NCI-H345 treated with DMSO at 0.1 percent for 48 hours (cell line): ENCODE measurements around the gene NDUFA6.
"Not testable (repeated sequence)": the region's sequence is repeated elsewhere in the genome, so short reads cannot be mapped to it uniquely, and the experiment has no call there.

Source experiments
- DNase-seq: peaks from one replicate; lab custom pipeline; 2025; ENCODE audit not compliant: unreplicated experiment; lab: John Stamatoyannopoulos, UW

The NDUFA6 gene

DNA sequence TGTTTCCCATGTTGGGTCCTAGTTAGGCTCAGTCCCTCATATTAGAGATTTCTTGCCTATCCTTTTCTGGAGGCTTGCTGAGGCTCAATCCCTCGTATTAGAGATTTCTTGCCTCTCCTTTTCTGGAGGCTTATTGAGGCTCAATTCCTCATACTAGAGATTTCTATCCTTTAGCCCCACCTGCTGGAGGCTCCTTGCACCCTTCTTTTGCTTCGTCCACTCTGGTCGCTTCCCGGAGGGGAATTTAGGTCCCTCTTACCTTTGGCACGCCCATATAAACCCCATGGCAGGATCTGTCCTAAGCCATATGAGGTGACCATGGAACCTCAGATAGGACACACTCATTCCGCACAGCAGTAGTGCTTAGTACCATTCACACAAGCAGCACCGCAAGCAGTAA, 24.1 kb upstream of the NDUFA6 start:
- no peak for DNase-seq

GRCh38 chr22:42112793-42113192, 22.2 kb upstream of the NDUFA6 start:
- DNase-seq = not testable (repeated sequence)

- DNase-seq = no peak
These were observed 21.2 kb upstream of the NDUFA6 start for GRCh38 chr22:42111798-42112197.

- DNase-seq = no peak
These were observed 18.3 kb upstream of the NDUFA6 start for GRCh38 chr22:42108848-42109247.

DNA sequence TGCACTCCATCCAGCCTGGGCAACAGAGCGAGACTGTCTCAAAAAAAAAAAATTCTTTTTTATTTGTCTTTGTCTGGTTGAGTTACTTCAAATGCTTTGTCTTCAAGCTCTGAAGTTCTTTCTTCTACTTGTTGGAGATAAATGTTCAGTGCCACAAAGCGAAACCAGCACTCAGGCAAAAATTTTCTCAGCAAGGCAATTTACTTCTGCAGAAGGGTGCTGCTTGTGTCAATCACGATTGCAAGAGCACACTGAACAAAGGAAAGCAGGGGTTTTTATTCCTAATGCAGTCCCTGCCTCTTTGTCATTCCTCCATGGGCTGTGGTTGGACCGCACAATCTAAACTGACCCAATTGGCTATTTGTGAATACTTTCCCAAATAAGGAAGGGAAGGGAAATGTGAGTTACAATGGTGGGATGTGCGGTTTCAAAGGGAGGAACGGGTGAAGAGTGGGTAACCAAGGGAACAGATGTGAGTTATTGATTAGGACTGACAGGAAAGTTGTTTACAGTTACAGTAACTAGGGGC, 13.8 kb upstream of the NDUFA6 start:
- DNase-seq = not testable (repeated sequence)

- no peak for DNase-seq
These were observed 10.6 kb upstream of the NDUFA6 start for GRCh38 chr22:42101199-42101598.

GRCh38 chr22:42091455-42091782, 847 bp upstream of the NDUFA6 start:
- no peak for DNase-seq

DNA sequence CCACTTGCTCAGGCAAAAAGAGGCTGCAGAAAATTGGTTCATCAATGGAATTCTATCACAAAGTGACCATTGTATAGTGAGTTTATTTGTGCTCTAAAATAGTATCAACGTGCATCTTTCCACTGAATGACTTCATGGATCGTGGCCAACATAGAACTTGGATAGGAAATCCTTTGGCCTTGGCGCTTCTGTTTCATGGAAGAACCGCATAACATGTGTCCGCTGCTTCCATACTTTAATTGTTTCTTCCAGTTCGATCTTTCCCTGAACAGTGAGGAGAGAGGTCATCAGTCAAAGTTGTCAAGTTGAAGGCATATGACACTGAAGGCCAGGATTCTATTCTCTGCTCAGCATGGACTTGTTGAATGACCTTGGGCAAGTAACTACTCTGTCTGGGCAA, 4.5 kb downstream of the NDUFA6 start:
- DNase-seq = no peak

DNA sequence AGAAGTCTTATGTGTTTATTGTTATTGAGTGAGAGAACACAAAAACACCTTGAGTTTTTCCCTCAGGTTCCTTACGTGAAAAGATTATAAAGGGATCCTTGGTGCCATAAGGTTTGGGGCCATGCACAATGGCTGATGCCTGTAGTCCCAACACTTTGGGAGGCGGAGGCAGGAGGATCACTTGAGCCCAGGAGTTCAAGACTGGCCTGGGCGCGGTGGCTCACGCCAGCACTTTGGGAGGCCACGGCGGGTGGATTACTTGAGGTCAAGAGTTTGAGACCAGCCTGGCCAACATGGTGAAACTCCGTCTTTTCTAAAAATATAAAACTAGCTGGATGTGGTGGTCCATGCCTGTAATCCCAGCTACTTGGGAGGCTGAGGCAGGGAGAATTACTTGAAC, 5.7 kb downstream of the NDUFA6 start:
- no peak for DNase-seq

DNA sequence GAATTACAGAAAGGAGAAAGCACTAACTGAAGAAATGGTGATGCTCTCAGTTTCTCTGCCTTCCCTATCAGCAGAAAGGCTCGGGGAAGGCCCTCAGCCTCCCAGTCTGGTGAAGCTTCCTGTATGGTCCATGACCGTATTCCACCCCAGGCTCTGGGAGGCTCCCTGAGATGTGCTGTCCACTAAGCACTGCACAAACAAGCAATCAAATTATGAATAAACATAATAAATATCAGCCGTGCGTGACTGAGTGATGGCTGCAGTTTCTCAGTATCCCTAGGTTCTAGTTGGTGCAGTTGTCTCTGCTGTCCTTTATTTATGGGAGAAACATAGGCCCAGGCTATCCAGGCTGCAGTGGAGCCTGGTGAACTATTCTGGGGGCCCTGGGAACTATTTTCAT, 7.5 kb downstream of the NDUFA6 start:
- no peak for DNase-seq

GRCh38 chr22:42080287-42080686, 10.3 kb downstream of the NDUFA6 start:
- DNase-seq = no peak

- DNase-seq = peak; percentile 86
These were observed 11.0 kb downstream of the NDUFA6 start, which contains the start of gene SMDT1 for GRCh38 chr22:42079319-42080251. Gene SMDT1, plus strand, starts transcription at chr22:42079700. Its CDS starts 69 bp downstream, at chr22:42079769.

DNA sequence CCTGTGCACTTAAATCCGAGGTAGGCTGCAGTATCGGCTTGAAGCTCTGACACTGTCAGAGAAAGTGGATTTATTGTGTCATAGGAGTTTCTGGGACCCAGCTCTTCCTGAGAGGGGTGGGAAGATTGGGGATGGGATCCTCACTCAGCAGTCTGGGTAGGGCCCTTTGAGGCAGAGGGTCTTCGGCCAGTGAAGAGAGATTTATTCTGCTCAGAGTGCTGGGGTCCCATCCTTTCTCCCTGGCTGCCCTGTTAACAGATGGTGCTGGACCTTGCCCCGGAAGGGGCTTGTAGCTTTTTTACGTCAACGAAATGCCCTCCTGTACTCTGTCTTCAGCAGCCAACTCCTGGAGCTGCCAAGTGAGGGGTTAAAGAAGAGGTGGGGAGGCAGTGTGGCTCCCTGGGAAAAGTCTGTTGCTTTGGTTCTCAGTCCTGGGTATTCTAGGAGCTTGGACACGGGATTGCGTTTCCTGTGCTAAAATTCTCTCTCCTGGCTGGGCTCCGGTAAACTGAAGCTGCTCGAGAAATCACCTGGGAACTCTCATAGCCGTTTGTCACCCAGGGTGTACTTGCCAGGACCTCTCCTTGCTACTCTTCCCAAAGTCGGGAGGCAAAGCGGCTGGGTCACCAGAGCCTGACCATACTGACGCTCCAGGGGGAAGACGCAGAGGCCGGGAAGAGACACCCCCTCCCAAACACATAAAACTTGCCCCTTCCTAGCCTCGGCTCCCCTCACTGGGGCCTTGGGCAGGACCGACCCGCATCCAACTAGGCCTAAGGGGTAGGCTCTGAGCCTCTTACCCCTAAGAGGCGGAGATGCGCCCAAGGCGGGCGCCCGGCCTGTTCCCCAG, 11.9 kb downstream of the NDUFA6 start:
- no peak for DNase-seq

- DNase-seq = no peak
These were observed 13.0 kb downstream of the NDUFA6 start for GRCh38 chr22:42077486-42078125.

- DNase-seq = no peak
These were observed 13.6 kb downstream of the NDUFA6 start for GRCh38 chr22:42076764-42077485.

- no peak for DNase-seq
These were observed 15.5 kb downstream of the NDUFA6 start for GRCh38 chr22:42074846-42075676.

DNA sequence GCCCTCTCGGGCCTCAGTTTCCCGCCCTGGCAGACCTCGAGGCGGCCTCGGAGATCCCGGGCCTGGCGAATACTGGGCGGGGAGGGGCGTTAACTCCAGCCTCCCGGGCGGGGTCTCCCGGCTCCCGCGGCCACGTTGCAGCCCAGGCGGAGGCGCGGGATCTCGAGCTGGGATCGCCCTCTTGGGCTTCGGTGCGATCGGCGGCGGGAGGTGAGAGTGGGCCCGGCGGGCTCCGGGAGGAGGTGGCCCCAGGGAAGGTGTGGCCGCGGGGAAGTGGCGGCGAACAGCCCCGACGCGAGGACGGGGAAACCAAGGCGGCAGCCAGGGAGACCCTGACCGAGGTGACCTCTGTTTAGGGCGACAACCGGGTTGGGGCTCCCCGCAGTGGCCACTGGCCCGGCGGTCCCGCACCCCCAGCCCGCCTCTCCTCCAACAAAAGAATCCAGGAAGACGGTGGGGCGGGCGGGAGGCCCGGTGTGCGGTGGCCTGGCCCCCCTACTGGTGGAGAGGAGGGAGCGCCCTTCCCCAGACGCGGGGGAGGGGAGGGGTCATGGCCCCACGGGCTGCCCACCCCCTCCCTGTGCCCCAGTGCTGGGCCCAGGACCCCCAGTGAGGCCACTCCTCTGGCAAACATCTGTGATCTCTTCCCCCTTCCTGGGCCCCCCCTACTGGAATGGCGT, 16.3 kb downstream of the NDUFA6 start, which contains the start of gene PHETA2:
PHETA2 (plus strand) TSS at position 117 of the 680 bp plus-strand sequence. CDS start 3,046 bp downstream, outside the sequence.
- no peak for DNase-seq

DNA sequence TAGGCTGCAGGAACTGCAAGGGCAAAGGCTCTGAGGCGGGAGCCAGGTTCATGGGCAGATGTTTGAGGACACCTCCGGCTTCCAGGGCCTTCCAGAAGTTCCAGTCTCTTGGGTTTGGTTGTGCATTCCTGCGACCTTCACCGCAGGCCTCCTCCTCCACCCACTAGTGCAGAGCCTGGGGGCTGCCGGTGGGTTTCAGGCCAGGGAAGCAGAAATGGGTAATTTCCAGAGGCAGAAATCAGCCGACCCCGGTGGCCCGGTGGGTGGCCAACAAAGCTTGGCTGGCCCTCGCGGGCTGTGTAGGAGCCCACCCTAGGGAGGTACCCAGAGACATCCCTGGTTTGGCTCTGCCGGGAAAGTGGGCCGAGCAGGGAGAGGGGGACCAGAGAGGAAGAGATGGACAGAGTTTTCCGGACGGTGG, 16.9 kb downstream of the NDUFA6 start:
- no peak for DNase-seq
